GM19240 (cell line): ENCODE data around the gene RERE.

Experiments used
- DNase-seq: peaks from one replicate; pipeline ENCODE4 v3.0.0; 2011; ENCODE audit warnings: low spot score; ENCODE audit not compliant: insufficient read length

Gene RERE

GRCh38 chr1:8580566-8580965, 236.9 kb downstream of the RERE start:
- no peak for DNase-seq

- DNase-seq, result no peak
These were observed 238.5 kb downstream of the RERE start for GRCh38 chr1:8578936-8579335.

- no peak for DNase-seq
These were observed 239.1 kb downstream of the RERE start for GRCh38 chr1:8578132-8578877.

- DNase-seq, result no peak
These were observed 242.5 kb downstream of the RERE start for GRCh38 chr1:8574985-8575384.

- no peak for DNase-seq
These were observed 245.3 kb downstream of the RERE start for GRCh38 chr1:8572106-8572505.

GRCh38 chr1:8571200-8571984, 246.0 kb downstream of the RERE start:
- no peak for DNase-seq

- DNase-seq, result no peak
These were observed 247.0 kb downstream of the RERE start for GRCh38 chr1:8570465-8570864.

GRCh38 chr1:8569242-8569641, 248.2 kb downstream of the RERE start:
- DNase-seq, result no peak

- DNase-seq, result no peak
These were observed 248.6 kb downstream of the RERE start for GRCh38 chr1:8568837-8569236.

- no peak for DNase-seq
These were observed 250.3 kb downstream of the RERE start for GRCh38 chr1:8567146-8567545.

- no peak for DNase-seq
These were observed 251.6 kb downstream of the RERE start for GRCh38 chr1:8565802-8566201.

GRCh38 chr1:8563944-8564537, 253.4 kb downstream of the RERE start:
- DNase-seq, result no peak

GRCh38 chr1:8562881-8563865, 254.3 kb downstream of the RERE start:
- DNase-seq, result no peak

- no peak for DNase-seq
These were observed 255.2 kb downstream of the RERE start for GRCh38 chr1:8562222-8562621.

GRCh38 chr1:8560611-8561544, 256.6 kb downstream of the RERE start:
- DNase-seq, result peak; percentile 14

GRCh38 chr1:8560035-8560434, 257.4 kb downstream of the RERE start:
- no peak for DNase-seq

- DNase-seq, result no peak
These were observed 261.9 kb downstream of the RERE start for GRCh38 chr1:8555582-8555981.

- no peak for DNase-seq
These were observed 262.4 kb downstream of the RERE start for GRCh38 chr1:8554956-8555534.

- DNase-seq, result no peak
These were observed 264.5 kb downstream of the RERE start for GRCh38 chr1:8552820-8553397.
